ENCODE data around the gene PPP4R2. TPM values are rescaled to one million over a fixed set of nuclear protein-coding genes. Genes with fewer than 3 reads are reported as not detected.
A peak's percentile ranks its signal among the peaks of the same experiment; 100 is the strongest.
"Not testable (repeated sequence)": the region's sequence is repeated elsewhere in the genome, so short reads cannot be mapped to it uniquely, and the experiment has no call there.

Gene PPP4R2
- total and polyA plus RNA-seq, 9 of the 15 experiments (the other 6 are each of a cell fraction or from before 2014, with no cell fraction given) = 11.0 to 49.6 (median 31.6) TPM

- Histone ChIP-seq H3K36me3 (ENCODE audit: control insufficient read depth, insufficient read depth, low read length) (peaks cover 66% of the 10 kb centered on the region), H2AFZ (ENCODE audit: low read depth, low read length) (no peak within 1 kb of the TSS), H3K9ac (ENCODE audit: insufficient read depth in 1 of 2, low read depth in 2 of 2, low read length in 2 of 2) (no peak within 1 kb of the TSS), H3K4me2 (ENCODE audit: insufficient read depth, low read length) (no peak within 1 kb of the TSS), H3K4me3 (no peak within 1 kb of the TSS), H3K27me3 (ENCODE audit: control insufficient read depth in 2 of 2, insufficient read depth in 2 of 2, low read length in 2 of 2) (no peaks in the 10 kb centered on the region), H3K79me2 (ENCODE audit: control insufficient read depth, insufficient read depth, low read length) (peaks cover 18% of the 10 kb centered on the region), H3K4me1 (replicated peaks in 1 of 2; ENCODE audit: control insufficient read depth in 2 of 2, insufficient read depth in 2 of 2, low read length in 2 of 2) (no peaks in the 10 kb centered on the region), H3K9me1 (ENCODE audit: control insufficient read depth, insufficient read depth, low read length) (no peaks in the 10 kb centered on the region), H3K9me3 (replicated peaks; ENCODE audit: control insufficient read depth, insufficient read depth, low read depth, low read length) (no peaks in the 10 kb centered on the region), H4K20me1 (replicated peaks; ENCODE audit: control insufficient read depth, insufficient read depth, low read length) (0 out of 2 replicates have a peak, but pooled peaks cover 2% of the 10 kb centered on the region), H3K27ac (ENCODE audit: extremely low read depth, low read depth, low read length) (no peak within 1 kb of the TSS)
- BruUV-seq (replicated peaks) = no TSS peak
- 92% methylated on average over 2 of the region's 2 CpGs for WGBS (ENCODE audit: insufficient coverage, low coverage, missing lambda C conversion rate)
- TF ChIP-seq RBM17 (IDR thresholded peaks at IDR 0.05; ENCODE audit: borderline replicate concordance, low read depth, low read length) (no peak), KLF10 (CRISPR knock-in tag; IDR thresholded peaks at IDR 0.05) (no peak), RB1 (IDR thresholded peaks at IDR 0.05; ENCODE audit: low read depth) (no peak), XRCC5 (IDR thresholded peaks at IDR 0.05; ENCODE audit: low read depth, low read length) (no peak), IRF9 (tag; IDR thresholded peaks at IDR 0.05) (no peak), NCOR1 (IDR thresholded peaks at IDR 0.05) (no peak), SIRT6 (IDR thresholded peaks at IDR 0.05; ENCODE audit: low read depth, low read length) (no peak), ZNF3 (CRISPR knock-in tag; IDR thresholded peaks at IDR 0.05) (no peak), ZC3H4 (CRISPR knock-in tag; IDR thresholded peaks at IDR 0.05; ENCODE audit: borderline replicate concordance) (no peak), CHAMP1 (IDR thresholded peaks at IDR 0.05) (no peak), MAFF (IDR thresholded peaks at IDR 0.05; ENCODE audit: low read length) (no peak), HDAC3 (IDR thresholded peaks at IDR 0.05; ENCODE audit: borderline replicate concordance, partially characterized antibody) (no peak), CREB5 (CRISPR knock-in tag; IDR thresholded peaks at IDR 0.05) (no peak)
- DNase-seq (ENCODE audit: extremely low read depth in 1 of 4, low spot score in 3 of 4) (no peak), ATAC-seq (no peak), FAIRE-seq (no peak)
- ChIA-PET POLR2A (interaction anchor here (1.6 kb wide), 1 partner anchor 65 kb away, joined by 4 read pairs; the partner anchor contains the start of gene PPP4R2), CTCF (ENCODE audit: low intra/inter-chr PET ratio) (no interaction called here)
- intact Hi-C loops (cut with micrococcal nuclease) (no loop called here), in situ Hi-C loops (cut with MboI) (no loop called here)
These were observed 64.8 kb downstream of the PPP4R2 start, which contains the start of gene EBLN2 for GRCh38 chr3:73061416-73061815. TSS of gene EBLN2 (plus strand) at chr3:73061659. CDS start at chr3:73062082, 423 bp downstream.

- in situ Hi-C loops (cut with MboI); intact Hi-C loops (cut with micrococcal nuclease); H3K27ac ChIP-seq (ENCODE audit: extremely low read depth, low read depth, low read length); H3K4me3 ChIP-seq; H3K4me2 ChIP-seq (ENCODE audit: insufficient read depth, low read length); H3K9me1 ChIP-seq (ENCODE audit: control insufficient read depth, insufficient read depth, low read length); H3K9ac ChIP-seq (ENCODE audit: insufficient read depth in 1 of 2, low read depth in 2 of 2, low read length in 2 of 2); ATAC-seq; H4K20me1 ChIP-seq (replicated peaks; ENCODE audit: control insufficient read depth, insufficient read depth, low read length); H2AFZ ChIP-seq (ENCODE audit: low read depth, low read length); H3K79me2 ChIP-seq (ENCODE audit: control insufficient read depth, insufficient read depth, low read length); CTCF ChIA-PET (ENCODE audit: low intra/inter-chr PET ratio); BruUV-seq (replicated peaks); H3K27me3 ChIP-seq (ENCODE audit: control insufficient read depth in 2 of 2, insufficient read depth in 2 of 2, low read length in 2 of 2); H3K9me3 ChIP-seq (replicated peaks; ENCODE audit: control insufficient read depth, insufficient read depth, low read depth, low read length); H3K4me1 ChIP-seq (replicated peaks in 1 of 2; ENCODE audit: control insufficient read depth in 2 of 2, insufficient read depth in 2 of 2, low read length in 2 of 2); DNase-seq (ENCODE audit: extremely low read depth in 1 of 4, low spot score in 3 of 4): not testable (repeated sequence)
- H3K36me3 ChIP-seq (ENCODE audit: control insufficient read depth, insufficient read depth, low read length) = peaks cover 58% of the 10 kb centered on the region
- peak; percentile 57 for FAIRE-seq
- POLR2A ChIA-PET = interaction anchor here (0.5 kb wide), 1 partner anchor 81 kb away, joined by 3 read pairs; no protein-coding TSS in a partner anchor
These were observed 69.6 kb downstream of the PPP4R2 start for GRCh38 chr3:73066243-73066642.
